ENCODE data around the gene UQCR10. TPM values are rescaled to one million over a fixed set of nuclear protein-coding genes. Genes with fewer than 3 reads are reported as not detected.
A peak's percentile ranks its signal among the peaks of the same experiment; 100 is the strongest.
"Not testable (repeated sequence)": the region's sequence is repeated elsewhere in the genome, so short reads cannot be mapped to it uniquely, and the experiment has no call there.

Gene UQCR10
- total and polyA plus RNA-seq, 11 donors, result 244 to 1,063 (median 321) TPM

GRCh38 chr22:29753808-29754657 lies 13.1 kb upstream of the UQCR10 start:
- 81 to 95% (median 93%) methylated on average over 13 to 16 of the region's 16 CpGs for WGBS, 4 donors
- Histone ChIP-seq H3K27me3 (no peaks in the 10 kb centered on the region), H3K4me1 (peaks cover 0 to 17% (median 6%) of the 10 kb centered on the region in 12 donors), H3K9me3 (no peaks in the 10 kb centered on the region), H3K27ac (no peak overlapping the region), H3K36me3 (peaks cover 0 to 20% (median 5%) of the 10 kb centered on the region in 9 donors), H3K4me3 (no peak overlapping the region)
- no peak for TF ChIP-seq POLR2A (IDR thresholded peaks at IDR 0.05)
- TF ChIP-seq CTCF (IDR thresholded peaks at IDR 0.05), result no peak
- ATAC-seq, result no peak
- no peak for DNase-seq
- intact Hi-C loops (cut with DNase I), result no loop called here

DNA sequence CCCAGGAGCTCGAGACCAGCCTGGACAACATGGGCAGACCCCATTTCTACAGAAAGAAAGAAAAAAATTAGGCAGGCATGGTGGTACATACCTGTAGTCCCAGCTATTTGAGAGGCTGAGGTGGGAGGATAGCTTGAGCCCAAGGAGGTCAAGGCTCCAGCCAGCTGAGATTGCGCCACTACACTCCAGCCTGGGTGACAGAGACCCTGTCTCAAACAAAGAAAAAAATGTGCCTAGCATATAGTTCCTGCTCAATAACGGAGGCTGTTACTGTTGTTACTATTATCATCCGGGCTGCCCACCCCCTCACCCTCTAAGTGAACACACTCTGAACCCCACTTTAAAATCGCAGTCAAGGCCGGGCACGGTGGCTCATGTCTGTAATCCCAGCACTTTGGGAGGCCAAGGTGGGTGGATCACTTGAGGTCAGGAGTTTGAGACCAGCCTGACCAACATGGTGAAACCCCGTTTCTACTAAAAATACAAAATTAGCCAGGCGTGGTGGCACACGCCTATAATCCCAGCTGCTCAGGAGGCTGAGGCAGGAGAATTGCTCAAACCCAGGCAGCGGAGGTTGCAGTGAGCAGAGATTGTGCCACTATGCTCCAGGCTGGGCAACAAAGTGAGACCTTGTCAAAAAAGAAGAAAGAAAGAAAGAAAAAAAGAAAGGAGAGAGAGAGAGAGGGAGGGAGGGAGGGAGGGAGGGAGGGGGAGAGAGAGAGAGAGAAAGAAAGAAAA lies 12.3 kb upstream of the UQCR10 start:
- peaks cover 0 to 19% (median 5%) of the 10 kb centered on the region in 9 donors for H3K36me3 ChIP-seq
- H3K27ac ChIP-seq; H3K9me3 ChIP-seq; ATAC-seq; DNase-seq; intact Hi-C loops (cut with DNase I); H3K27me3 ChIP-seq; H3K4me3 ChIP-seq: not testable (repeated sequence)
- H3K4me1 ChIP-seq, result peaks cover 0 to 17% (median 8%) of the 10 kb centered on the region in 12 donors
- 92 to 96% (median 94%) methylated on average over 11 of the region's 11 CpGs for WGBS, 4 donors

- Histone ChIP-seq H3K9me3 (no peaks in the 10 kb centered on the region), H3K36me3 (peaks cover 0 to 13% (median 0%) of the 10 kb centered on the region in 9 donors), H3K4me1 (peaks cover 0 to 17% (median 8%) of the 10 kb centered on the region in 12 donors), H3K27me3 (no peaks in the 10 kb centered on the region), H3K27ac (no peak overlapping the region), H3K4me3 (no peak overlapping the region)
- DNase-seq, result no peak
- intact Hi-C loops (cut with DNase I), result no loop called here
- WGBS, 4 donors, result 77 to 86% (median 82%) methylated on average over 9 of the region's 9 CpGs
- ATAC-seq, result peak; percentile 21 to 47 (median 32)
- no peak for TF ChIP-seq POLR2A (IDR thresholded peaks at IDR 0.05)
- no peak for TF ChIP-seq CTCF (IDR thresholded peaks at IDR 0.05)
These were observed 11.3 kb upstream of the UQCR10 start for GRCh38 chr22:29755889-29756288.

- no peak for DNase-seq
- no peak for ATAC-seq
- Histone ChIP-seq H3K27me3 (no peaks in the 10 kb centered on the region), H3K27ac (no peak overlapping the region), H3K4me3 (no peak overlapping the region), H3K4me1 (peaks cover 0 to 17% (median 6%) of the 10 kb centered on the region in 12 donors), H3K36me3 (peaks cover 0 to 13% (median 0%) of the 10 kb centered on the region in 9 donors), H3K9me3 (no peaks in the 10 kb centered on the region)
- 79 to 92% (median 88%) methylated on average over 7 of the region's 7 CpGs for WGBS, 4 donors
- no peak for TF ChIP-seq POLR2A (IDR thresholded peaks at IDR 0.05)
- no peak for TF ChIP-seq CTCF (IDR thresholded peaks at IDR 0.05)
- intact Hi-C loops (cut with DNase I), result no loop called here
These were observed 10.8 kb upstream of the UQCR10 start for GRCh38 chr22:29756341-29756740.

Measured in heart left ventricle (tissue), 16 donors.